H1 (cell line): Measurements from ENCODE around the gene HOXB8. TPM values are rescaled to one million over a fixed set of nuclear protein-coding genes. Genes with fewer than 3 reads are reported as not detected.

Experiments
- CTCF ChIA-PET: fragments of 300-600 bp; sonication (Branson Sonifier 250); formaldehyde crosslinking; loops from one replicate; lab custom pipeline; 2021; ENCODE audit not compliant: partially characterized antibody; lab: Charles Lee
- POLR2A ChIA-PET: fragments of 300-600 bp; sonication (Branson Sonifier 250); formaldehyde crosslinking; loops from one replicate; lab custom pipeline; 2021; ENCODE audit warnings: inconsistent platforms; ENCODE audit not compliant: partially characterized antibody; lab: Charles Lee
- DNase-seq, 2 experiments: peaks; one replicate each; pipeline versions ENCODE4 v3.0.0 to v3.0.0-alpha.2; 2010 to 2022; ENCODE audit warnings: low spot score in 2 of 2, low read depth in 1 of 2, mixed read lengths in 1 of 2
- FAIRE-seq: peaks from 2 replicates; lab custom pipeline; 2011; peaks lifted over from hg19 to GRCh38; lab: Jason Lieb, UNC
- H2AFZ ChIP-seq: 2 replicates; pipeline ENCODE4 v1.8.1; 2012; ENCODE audit warnings: low read length, inconsistent platforms
- H2AK5ac ChIP-seq: 2 replicates; pipeline ENCODE4 v1.6.1; 2013; ENCODE audit warnings: low read depth, low read length
- H2BK120ac ChIP-seq: replicated peaks from 2 replicates; pipeline ENCODE3; 2013; ENCODE audit warnings: low read depth, low read length, inconsistent platforms
- H2BK12ac ChIP-seq: 2 replicates; pipeline ENCODE4 v1.6.1; 2013; ENCODE audit warnings: low read depth, low read length
- H2BK15ac ChIP-seq: 2 replicates; pipeline ENCODE4 v1.6.1; 2013; ENCODE audit warnings: low read length
- H2BK20ac ChIP-seq: 2 replicates; pipeline ENCODE4 v1.6.1; 2013; ENCODE audit warnings: low read length
- H2BK5ac ChIP-seq: 2 replicates; pipeline ENCODE4 v1.6.1; 2013; ENCODE audit warnings: low read depth, low read length
- H3K14ac ChIP-seq: 2 replicates; pipeline ENCODE4 v1.6.1; 2013; ENCODE audit warnings: inconsistent platforms; ENCODE audit not compliant: insufficient read length
- H3K18ac ChIP-seq: 2 replicates; pipeline ENCODE4 v1.6.1; 2013; ENCODE audit warnings: low read length; ENCODE audit errors: extremely low read depth
- H3K23ac ChIP-seq: 2 replicates; pipeline ENCODE4 v1.6.1; 2013; ENCODE audit warnings: inconsistent platforms; ENCODE audit not compliant: insufficient read length
- H3K23me2 ChIP-seq: 2 replicates; pipeline ENCODE4 v1.6.1; 2013; ENCODE audit warnings: low read depth, low read length
- H3K27ac ChIP-seq: 2 replicates; pipeline ENCODE4 v1.6.1; 2011; ENCODE audit warnings: low read depth, low read length, inconsistent platforms
- H3K27me3 ChIP-seq, 4 experiments: replicated peaks in 1 of 4; 1 replicate in 1 of 4; 2 replicates in 3 of 4; pipeline versions ENCODE4 v1.6.1 to v1.8.1; 2011 to 2013; ENCODE audit warnings: low read length in 3 of 4, mild to moderate bottlenecking in 3 of 4, inconsistent platforms in 2 of 4, mixed read lengths in 2 of 4, moderate library complexity in 1 of 4; ENCODE audit not compliant: control insufficient read depth in 3 of 4, insufficient read depth in 3 of 4; ENCODE audit errors: extremely low read depth in 1 of 4
- H3K36me3 ChIP-seq, 4 experiments: 2 replicates each; pipeline versions ENCODE4 v1.6.1 to v1.8.1; 2011 to 2013; ENCODE audit warnings: mild to moderate bottlenecking in 4 of 4, low read length in 3 of 4, moderate library complexity in 2 of 4, control low read depth in 1 of 4, inconsistent platforms in 1 of 4; ENCODE audit not compliant: insufficient read depth in 4 of 4, control insufficient read depth in 2 of 4
- H3K4ac ChIP-seq: replicated peaks from 2 replicates; pipeline ENCODE3; 2013; ENCODE audit warnings: low read length, low read depth, mixed read lengths, inconsistent platforms; ENCODE audit not compliant: insufficient read length
- H3K4me1 ChIP-seq, 4 experiments: replicated peaks in 1 of 4; 1 replicate in 1 of 4; 2 replicates in 3 of 4; pipeline versions ENCODE4 v1.6.1 to v1.8.1; 2011 to 2013; ENCODE audit warnings: low read length in 3 of 4, inconsistent platforms in 2 of 4, mixed read lengths in 1 of 4; ENCODE audit not compliant: insufficient read depth in 4 of 4, control insufficient read depth in 3 of 4
- H3K4me2 ChIP-seq, 2 experiments: 2 replicates each; pipeline versions ENCODE4 v1.6.1 to v1.8.1; 2011 to 2013; ENCODE audit warnings: low read depth in 2 of 2, low read length in 2 of 2, control low read depth in 1 of 2, inconsistent platforms in 1 of 2, mild to moderate bottlenecking in 1 of 2; ENCODE audit not compliant: insufficient read depth in 1 of 2
- H3K4me3 ChIP-seq, 4 experiments: fragments of 200-600, 300-600 bp in 1 of 4; sonication (generic), shearing (Covaris generic), sonication (Bioruptor Twin) in 1 of 4; 2 replicates each; pipeline versions ENCODE4 v1.5.1 to v1.8.1; 2011 to 2016; ENCODE audit warnings: low read length in 4 of 4, low read depth in 3 of 4, control low read depth in 2 of 4, inconsistent platforms in 2 of 4, mild to moderate bottlenecking in 2 of 4, mixed read lengths in 1 of 4, moderate library complexity in 1 of 4; ENCODE audit not compliant: insufficient read depth in 2 of 4; ENCODE audit errors: extremely low read depth in 1 of 4
- H3K56ac ChIP-seq: replicated peaks from 2 replicates; pipeline ENCODE3; 2013; ENCODE audit warnings: low read depth, mild to moderate bottlenecking, mixed read lengths, low read length, inconsistent platforms; ENCODE audit not compliant: insufficient read length
- H3K79me1 ChIP-seq: 2 replicates; pipeline ENCODE4 v1.6.1; 2013; ENCODE audit warnings: low read depth, low read length, control low read depth
- H3K79me2 ChIP-seq, 2 experiments: 2 replicates each; pipeline versions ENCODE4 v1.6.1 to v1.8.1; 2012 to 2013; ENCODE audit warnings: low read length in 2 of 2, mild to moderate bottlenecking in 2 of 2, inconsistent platforms in 1 of 2; ENCODE audit not compliant: insufficient read depth in 2 of 2, control insufficient read depth in 1 of 2
- H3K9ac ChIP-seq, 4 experiments: replicated peaks in 1 of 4; 1 replicate in 1 of 4; 2 replicates in 3 of 4; pipeline versions ENCODE4 v1.6.1 to v1.8.1; 2011 to 2013; ENCODE audit warnings: low read depth in 3 of 4, low read length in 3 of 4, control low read depth in 2 of 4, mild to moderate bottlenecking in 2 of 4, moderate library complexity in 2 of 4, inconsistent platforms in 1 of 4; ENCODE audit errors: extremely low read depth in 1 of 4
- H3K9me3 ChIP-seq, 2 experiments: 2 replicates each; pipeline versions ENCODE4 v1.6.1 to v1.8.1; 2012 to 2013; ENCODE audit warnings: mild to moderate bottlenecking in 2 of 2, moderate library complexity in 2 of 2, control low read depth in 1 of 2, inconsistent platforms in 1 of 2, low read depth in 1 of 2, low read length in 1 of 2, mixed read lengths in 1 of 2; ENCODE audit not compliant: insufficient read depth in 2 of 2
- H4K20me1 ChIP-seq, 2 experiments: replicated peaks in 1 of 2; 2 replicates each; pipeline versions ENCODE3 to v1.8.1; 2011 to 2013; ENCODE audit warnings: inconsistent platforms in 2 of 2, low read length in 2 of 2, mild to moderate bottlenecking in 1 of 2; ENCODE audit not compliant: insufficient read depth in 2 of 2, control insufficient read depth in 1 of 2
- H4K5ac ChIP-seq: 2 replicates; pipeline ENCODE4 v1.6.1; 2013; ENCODE audit warnings: low read length, low read depth, mixed read lengths, inconsistent platforms; ENCODE audit not compliant: insufficient read length
- H4K8ac ChIP-seq: 2 replicates; pipeline ENCODE4 v1.8.0; 2013; ENCODE audit warnings: mild to moderate bottlenecking, moderate library complexity, low read length, inconsistent platforms; ENCODE audit not compliant: insufficient read depth; ENCODE audit errors: extremely low read depth
- H4K91ac ChIP-seq: replicated peaks from 2 replicates; pipeline ENCODE3; 2013; ENCODE audit warnings: low read length, mixed read lengths, inconsistent platforms; ENCODE audit not compliant: insufficient read length
- CBX8 ChIP-seq: fragments of 300-800, 300-1000 bp; sonication (generic); IDR thresholded peaks from 2 replicates; pipeline ENCODE4 v1.7.1; 2016; ENCODE audit warnings: low read depth, low read length, borderline replicate concordance
- CTBP2 ChIP-seq: IDR thresholded peaks from 2 replicates; pipeline ENCODE4 v1.7.0; 2011; ENCODE audit warnings: borderline replicate concordance, mild to moderate bottlenecking, moderate library complexity, mixed read lengths, low read length; ENCODE audit not compliant: insufficient read depth, insufficient read length
- EZH2 ChIP-seq: fragments of 200-600 bp; sonication (generic); IDR thresholded peaks from 2 replicates; pipeline ENCODE4 v1.7.1; 2012; ENCODE audit warnings: low read depth, mild to moderate bottlenecking, moderate library complexity, low read length, inconsistent platforms; ENCODE audit not compliant: severe bottlenecking
- SUZ12 ChIP-seq: fragments of 200-600 bp; sonication (generic); IDR thresholded peaks from 2 replicates; pipeline ENCODE4 v1.6.1; 2012; ENCODE audit warnings: mild to moderate bottlenecking, inconsistent platforms, low read length, moderate library complexity, mixed read lengths
- WGBS, 2 experiments: shearing (Covaris generic) in 1 of 2; methylation state at CpG; one replicate each; pipeline versions ENCODE4 v1.1.6 to v1.1.7; 2013 to 2015; ENCODE audit warnings: low lambda C conversion rate in 2 of 2, mixed read lengths in 2 of 2, inconsistent platforms in 1 of 2, low coverage in 1 of 2, missing lambda C conversion rate in 1 of 2; ENCODE audit not compliant: insufficient replicate concordance in 2 of 2, insufficient coverage in 1 of 2, insufficient read length in 1 of 2; ENCODE audit errors: extremely low coverage in 1 of 2, missing lambda C conversion rate in 1 of 2; 5-methylcytosine and 5-hydroxymethylcytosine counted together
- polyA plus RNA-seq, 7 experiments: library from polyadenylated mRNA; depleted of rRNA in 3 of 7; stranded (reverse) in 5 of 7; unstranded in 2 of 7; fragments of >200 nt in 5 of 7; fragments of 200-250 nt in 2 of 7; gene quantifications; 1 replicate in 5 of 7; 2 replicates in 1 of 7; 4 replicates in 1 of 7; pipeline versions ENCODE4 v1.2.1 to v1.2.3, GENCODE V29; 2011 to 2013; ENCODE audit warnings: missing spikeins in 2 of 7, mixed read lengths in 2 of 7
- total RNA-seq: library from RNA; stranded (reverse); fragmentation: NEBNext Ultra II Directional; extraction: Animal tissue kit (Norgen Biotek cat#: 25700); gene quantifications from 2 replicates; pipeline ENCODE4 v1.2.1, GENCODE V29; 2021
- TF ChIP-seq, protein P1 (sequence below): IDR thresholded peaks from 2 replicates; pipeline ENCODE4 v1.6.1; 2012; ENCODE audit warnings: low read length, inconsistent platforms
- TF ChIP-seq, protein P2 (sequence below): IDR thresholded peaks from 2 replicates; pipeline ENCODE4 v1.6.1; 2012; ENCODE audit warnings: inconsistent platforms

HOXB8 gene
- total and polyA plus RNA-seq, 2 of the 8 experiments (the other 6 are each of a cell fraction or from before 2014, with no cell fraction given): not detected

GRCh38 chr17:48570325-48571023 is 44.6 kb downstream of the HOXB8 start:
- H3K79me2 ChIP-seq: no peaks in the 10 kb centered on the region
- DNase-seq: no peak

More at GRCh38 chr17:48570325-48571023, 44.6 kb downstream of the HOXB8 start:
- H4K20me1 ChIP-seq: peaks cover 9 to 47% of the 10 kb centered on the region in 2 experiments
- no peaks in the 10 kb centered on the region for H3K9me3 ChIP-seq
- no peak overlapping the region for H2BK120ac ChIP-seq
- H4K5ac ChIP-seq: no peak overlapping the region
- no peak overlapping the region for H3K4ac ChIP-seq
- no peak overlapping the region for H2AK5ac ChIP-seq
- H2BK15ac ChIP-seq: no peak overlapping the region
- H3K27ac ChIP-seq: no peak overlapping the region
- H3K23ac ChIP-seq: no peak overlapping the region
- H3K79me1 ChIP-seq: no peaks in the 10 kb centered on the region
- no peak overlapping the region for H3K18ac ChIP-seq
- peaks cover 0 to 5% (median under 1%) of the 10 kb centered on the region in 4 experiments; a peak in 4 of 7 replicates for H3K4me1 ChIP-seq
- H3K9ac ChIP-seq: no peak overlapping the region
- H3K36me3 ChIP-seq: no peaks in the 10 kb centered on the region; a peak in 1 of 8 replicates
- FAIRE-seq: no peak
- H2BK12ac ChIP-seq: no peak overlapping the region
- peak; percentile 91 for TF ChIP-seq SUZ12
- TF ChIP-seq, protein P1, sequence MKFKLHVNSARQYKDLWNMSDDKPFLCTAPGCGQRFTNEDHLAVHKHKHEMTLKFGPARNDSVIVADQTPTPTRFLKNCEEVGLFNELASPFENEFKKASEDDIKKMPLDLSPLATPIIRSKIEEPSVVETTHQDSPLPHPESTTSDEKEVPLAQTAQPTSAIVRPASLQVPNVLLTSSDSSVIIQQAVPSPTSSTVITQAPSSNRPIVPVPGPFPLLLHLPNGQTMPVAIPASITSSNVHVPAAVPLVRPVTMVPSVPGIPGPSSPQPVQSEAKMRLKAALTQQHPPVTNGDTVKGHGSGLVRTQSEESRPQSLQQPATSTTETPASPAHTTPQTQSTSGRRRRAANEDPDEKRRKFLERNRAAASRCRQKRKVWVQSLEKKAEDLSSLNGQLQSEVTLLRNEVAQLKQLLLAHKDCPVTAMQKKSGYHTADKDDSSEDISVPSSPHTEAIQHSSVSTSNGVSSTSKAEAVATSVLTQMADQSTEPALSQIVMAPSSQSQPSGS: no peak
- peak; percentile 93 for TF ChIP-seq EZH2
- TF ChIP-seq, protein P2, sequence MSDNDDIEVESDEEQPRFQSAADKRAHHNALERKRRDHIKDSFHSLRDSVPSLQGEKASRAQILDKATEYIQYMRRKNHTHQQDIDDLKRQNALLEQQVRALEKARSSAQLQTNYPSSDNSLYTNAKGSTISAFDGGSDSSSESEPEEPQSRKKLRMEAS: no peak
- TF ChIP-seq CBX8: peak; percentile 60; the same call in 1 of the 2 replicates
- peak; percentile 61 for TF ChIP-seq CTBP2
- no peak overlapping the region for H2BK5ac ChIP-seq
- H4K8ac ChIP-seq: no peak overlapping the region
- ChIA-PET POLR2A (interaction anchor here (1.8 kb wide), 1 partner anchor 14 kb away, joined by 8 read pairs; no protein-coding TSS in a partner anchor), CTCF (interaction anchor here (0.6 to 4.8 kb wide), 14 partner anchors 8 to 113 kb away, joined by 3 to 32 read pairs (median 4); partner anchors contain the start of gene HOXB5)
- H4K91ac ChIP-seq: no peak overlapping the region
- H2AFZ ChIP-seq: no peak overlapping the region
- H3K27me3 ChIP-seq: peaks cover 99 to 100% (median 100%) of the 10 kb centered on the region in 4 experiments
- no peak overlapping the region for H3K56ac ChIP-seq
- no peak overlapping the region for H2BK20ac ChIP-seq
- H3K4me2 ChIP-seq: no peak overlapping the region
- H3K23me2 ChIP-seq: no peaks in the 10 kb centered on the region
- no peak overlapping the region for H3K14ac ChIP-seq
- WGBS, 2 experiments: 12% methylated on average over 19 of the region's 19 CpGs; no CpG with 5 or more reads in 1 of the 2 experiments
- no peak overlapping the region for H3K4me3 ChIP-seq
